ENCODE data around the gene SLC7A4. TPM values are rescaled to one million over a fixed set of nuclear protein-coding genes. Genes with fewer than 3 reads are reported as not detected.

Gene SLC7A4
- total and polyA plus RNA-seq, 10 of the 15 experiments (the other 5 are each of a cell fraction or from before 2014, with no cell fraction given): 0.06 to 0.25 (median 0.14) TPM; not detected in 6

DNA sequence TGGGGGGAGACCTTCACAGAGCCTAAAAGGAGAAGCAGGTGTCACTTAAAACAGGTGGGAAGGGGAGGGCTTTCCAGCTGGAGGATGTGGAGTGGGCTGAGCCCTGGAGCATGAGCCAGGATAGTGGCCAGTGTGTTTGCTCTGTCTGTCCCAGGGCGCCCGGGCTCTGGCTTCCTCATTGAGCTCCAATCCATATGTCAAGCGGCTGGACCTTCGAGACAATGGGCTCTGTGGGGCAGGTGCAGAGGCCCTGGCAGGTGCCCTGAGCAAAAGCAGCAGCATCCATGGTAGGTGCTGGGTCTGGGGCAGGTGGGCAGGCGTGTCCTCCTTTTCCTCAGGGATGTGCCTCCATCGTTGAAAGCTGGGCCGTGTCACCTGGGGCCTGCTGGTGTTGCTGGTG, 15.4 kb upstream of the SLC7A4 start:
- no peaks in the 10 kb centered on the region for H3K79me2 ChIP-seq (ENCODE audit: control insufficient read depth, insufficient read depth, low read length)
- H4K20me1 ChIP-seq (ENCODE audit: control insufficient read depth, insufficient read depth): no peaks in the 10 kb centered on the region
- no peaks in the 10 kb centered on the region for H3K9me3 ChIP-seq (replicated peaks; ENCODE audit: control insufficient read depth, insufficient read depth, low read length)
- ChIA-PET CTCF (no interaction called here), POLR2A (no interaction called here), SMC1A (ENCODE audit: uncharacterized antibody, unreplicated experiment) (no interaction called here), RAD21 (ENCODE audit: unreplicated experiment) (no interaction called here)
- BruUV-seq (replicated peaks): no TSS peak
- H3K36me3 ChIP-seq (ENCODE audit: control insufficient read depth in 2 of 2, insufficient read depth in 2 of 2, low read length in 1 of 2): no peaks in the 10 kb centered on the region
- intact Hi-C loops (cut with micrococcal nuclease; ENCODE audit: unreplicated experiment) (no loop called here), in situ Hi-C loops (cut with MboI) (no loop called here)
- H3K27ac ChIP-seq (ENCODE audit: control insufficient read depth, insufficient read depth): no peak overlapping the region
- DNase-seq (ENCODE audit: low read depth, low spot score) (no peak), FAIRE-seq (no peak), ATAC-seq (no peak)
- no peak overlapping the region for H3K4me2 ChIP-seq (ENCODE audit: control insufficient read depth, insufficient read depth)
- peaks cover 10% of the 10 kb centered on the region for H3K4me1 ChIP-seq (ENCODE audit: control insufficient read depth, insufficient read depth, low read length)
- H3K27me3 ChIP-seq (replicated peaks in 1 of 2; ENCODE audit: control insufficient read depth in 2 of 2, insufficient read depth in 2 of 2, low read length in 1 of 2): peaks cover 0 to 1% of the 10 kb centered on the region in 2 experiments; a peak in 3 of 4 replicates
- no peak overlapping the region for H3K9ac ChIP-seq (ENCODE audit: control insufficient read depth, insufficient read depth, low read length)
- no peak for TF ChIP-seq MYC (IDR thresholded peaks at IDR 0.05; ENCODE audit: insufficient read depth, insufficient read length, insufficient replicate concordance, low read length, severe bottlenecking)
- TF ChIP-seq EGR1 (IDR thresholded peaks at IDR 0.05; ENCODE audit: borderline replicate concordance in 1 of 2, low read depth in 2 of 2, low read length in 2 of 2): no peak
- no peak for TF ChIP-seq ATF2 (IDR thresholded peaks at IDR 0.05; ENCODE audit: low read length)
- TF ChIP-seq NKRF (conservative IDR thresholded peaks at IDR 0.05): no peak
- no peak overlapping the region for H2AFZ ChIP-seq (ENCODE audit: control insufficient read depth, low read depth, low read length)
- WGBS (ENCODE audit: insufficient coverage, insufficient replicate concordance, low lambda C conversion rate, missing lambda C conversion rate): 36% methylated on average over 7 of the region's 7 CpGs
- H3K4me3 ChIP-seq: no peak overlapping the region

Data from GM12878 (cell line).